HG02610 (cell line): ENCODE data around the gene ZMAT5.

ENCODE experiments used
- ATAC-seq: cut with Tn5 transposase; IDR thresholded peaks from one replicate; pipeline ENCODE4 v1.9.1; 2021; ENCODE audit warnings: mild to moderate bottlenecking, moderate library complexity; ENCODE audit not compliant: unreplicated experiment

Gene ZMAT5

GRCh38 chr22:29787371-29787980 lies 20.7 kb upstream of the ZMAT5 start:
- no peak for ATAC-seq

- no peak for ATAC-seq
Observed at GRCh38 chr22:29786031-29786430, 19.2 kb upstream of the ZMAT5 start.

- ATAC-seq = no peak
Observed at GRCh38 chr22:29784451-29785361, 17.9 kb upstream of the ZMAT5 start.

- ATAC-seq = no peak
Observed at GRCh38 chr22:29782061-29782845, 15.4 kb upstream of the ZMAT5 start.

GRCh38 chr22:29780748-29781676 lies 14.2 kb upstream of the ZMAT5 start:
- no peak for ATAC-seq

GRCh38 chr22:29780220-29780619 lies 13.4 kb upstream of the ZMAT5 start:
- ATAC-seq = no peak

GRCh38 chr22:29773233-29773632 lies 6.4 kb upstream of the ZMAT5 start:
- ATAC-seq = no peak

- ATAC-seq = no peak
Observed at GRCh38 chr22:29772170-29772641, 5.4 kb upstream of the ZMAT5 start.

- ATAC-seq = no peak
Observed at GRCh38 chr22:29769723-29770321, 3.0 kb upstream of the ZMAT5 start.

GRCh38 chr22:29768052-29768693 lies 1.4 kb upstream of the ZMAT5 start:
- no peak for ATAC-seq

- ATAC-seq = peak; percentile 67
Observed at GRCh38 chr22:29767171-29768051, 604 bp upstream of the ZMAT5 start, which contains the start of gene UQCR10. Gene UQCR10, plus strand, starts transcription at chr22:29767369. Its CDS starts 30 bp downstream, at chr22:29767399.

- ATAC-seq = peak; percentile 13
Observed at GRCh38 chr22:29765905-29766631, 739 bp downstream of the ZMAT5 start.

- ATAC-seq = no peak
Observed at GRCh38 chr22:29762263-29762662, 4.5 kb downstream of the ZMAT5 start.

GRCh38 chr22:29758959-29759358 lies 7.8 kb downstream of the ZMAT5 start:
- no peak for ATAC-seq

- no peak for ATAC-seq
Observed at GRCh38 chr22:29758068-29758622, 8.7 kb downstream of the ZMAT5 start.

GRCh38 chr22:29757096-29757495 lies 9.7 kb downstream of the ZMAT5 start:
- no peak for ATAC-seq

- no peak for ATAC-seq
Observed at GRCh38 chr22:29756341-29756740, 10.5 kb downstream of the ZMAT5 start.
